ENCODE data around the gene WNK2. TPM values are rescaled to one million over a fixed set of nuclear protein-coding genes. Genes with fewer than 3 reads are reported as not detected.

Gene WNK2
- total and polyA plus RNA-seq, 8 donors = 0.93 to 10.4 (median 7.4) TPM

- Histone ChIP-seq H3K27me3 (peaks cover 0 to 10% of the 10 kb centered on the region in 2 donors), H3K4me3 (no peak overlapping the region), H3K36me3 (no peaks in the 10 kb centered on the region), H3K27ac (no peak overlapping the region), H3K9me3 (peaks cover 0 to 4% of the 10 kb centered on the region in 2 donors), H3K4me1 (no peaks in the 10 kb centered on the region)
- intact Hi-C loops (cut with DNase I) = no loop called here
- TF ChIP-seq CTCF (IDR thresholded peaks at IDR 0.05) = no peak
- ATAC-seq = no peak
- DNase-seq = peak in 2 of 4 donors; percentile 18 to 44
These were observed 84.8 kb downstream of the WNK2 start for GRCh38 chr9:93268551-93269314.

- peaks cover 0 to 4% of the 10 kb centered on the region in 2 donors for H3K9me3 ChIP-seq
- H3K4me1 ChIP-seq = no peaks in the 10 kb centered on the region
- H3K4me3 ChIP-seq = no peak overlapping the region
- H3K36me3 ChIP-seq = no peaks in the 10 kb centered on the region
- H3K27me3 ChIP-seq = peaks cover 0 to 10% of the 10 kb centered on the region in 2 donors
- H3K27ac ChIP-seq = no peak overlapping the region
- DNase-seq (no peak), ATAC-seq (no peak)
- intact Hi-C loops (cut with DNase I) = no loop called here
- TF ChIP-seq CTCF (IDR thresholded peaks at IDR 0.05) = no peak
These were observed 87.0 kb downstream of the WNK2 start for GRCh38 chr9:93270976-93271375.

GRCh38 chr9:93276973-93277372 is 93.0 kb downstream of the WNK2 start:
- H3K27ac ChIP-seq = no peak overlapping the region
- H3K9me3 ChIP-seq = peaks cover 0 to 4% of the 10 kb centered on the region in 2 donors
- no peaks in the 10 kb centered on the region for H3K36me3 ChIP-seq
- ATAC-seq (no peak), DNase-seq (no peak)
- no peak for TF ChIP-seq CTCF (IDR thresholded peaks at IDR 0.05)
- no peaks in the 10 kb centered on the region for H3K4me1 ChIP-seq
- peaks cover 0 to 14% of the 10 kb centered on the region in 2 donors for H3K27me3 ChIP-seq
- intact Hi-C loops (cut with DNase I) = no loop called here
- H3K4me3 ChIP-seq = no peak overlapping the region

GRCh38 chr9:93278144-93278543 is 94.2 kb downstream of the WNK2 start:
- Histone ChIP-seq H3K27ac (no peak overlapping the region), H3K36me3 (no peaks in the 10 kb centered on the region), H3K27me3 (peaks cover 0 to 25% of the 10 kb centered on the region in 2 donors), H3K9me3 (peaks cover 0 to 4% of the 10 kb centered on the region in 2 donors), H3K4me1 (no peaks in the 10 kb centered on the region), H3K4me3 (no peak overlapping the region)
- DNase-seq (peak in 1 of 4 donors; percentile 11), ATAC-seq (no peak)
- TF ChIP-seq CTCF (IDR thresholded peaks at IDR 0.05) = no peak
- intact Hi-C loops (cut with DNase I) = no loop called here

GRCh38 chr9:93280661-93281259 is 96.8 kb downstream of the WNK2 start:
- Histone ChIP-seq H3K27me3 (peaks cover 0 to 32% of the 10 kb centered on the region in 2 donors), H3K4me3 (no peak overlapping the region), H3K9me3 (no peaks in the 10 kb centered on the region), H3K36me3 (no peaks in the 10 kb centered on the region), H3K27ac (no peak overlapping the region), H3K4me1 (no peaks in the 10 kb centered on the region)
- ATAC-seq (no peak), DNase-seq (no peak)
- no peak for TF ChIP-seq CTCF (IDR thresholded peaks at IDR 0.05)
- intact Hi-C loops (cut with DNase I) = no loop called here
